Measurements from ENCODE around the gene ZYG11B. TPM values are rescaled to one million over a fixed set of nuclear protein-coding genes. Genes with fewer than 3 reads are reported as not detected.
"Not testable (repeated sequence)": the region's sequence is repeated elsewhere in the genome, so short reads cannot be mapped to it uniquely, and the experiment has no call there.

ZYG11B gene
- total RNA-seq, 4 donors from 2014 or later = 27.5 to 38.5 (median 33.0) TPM

DNA sequence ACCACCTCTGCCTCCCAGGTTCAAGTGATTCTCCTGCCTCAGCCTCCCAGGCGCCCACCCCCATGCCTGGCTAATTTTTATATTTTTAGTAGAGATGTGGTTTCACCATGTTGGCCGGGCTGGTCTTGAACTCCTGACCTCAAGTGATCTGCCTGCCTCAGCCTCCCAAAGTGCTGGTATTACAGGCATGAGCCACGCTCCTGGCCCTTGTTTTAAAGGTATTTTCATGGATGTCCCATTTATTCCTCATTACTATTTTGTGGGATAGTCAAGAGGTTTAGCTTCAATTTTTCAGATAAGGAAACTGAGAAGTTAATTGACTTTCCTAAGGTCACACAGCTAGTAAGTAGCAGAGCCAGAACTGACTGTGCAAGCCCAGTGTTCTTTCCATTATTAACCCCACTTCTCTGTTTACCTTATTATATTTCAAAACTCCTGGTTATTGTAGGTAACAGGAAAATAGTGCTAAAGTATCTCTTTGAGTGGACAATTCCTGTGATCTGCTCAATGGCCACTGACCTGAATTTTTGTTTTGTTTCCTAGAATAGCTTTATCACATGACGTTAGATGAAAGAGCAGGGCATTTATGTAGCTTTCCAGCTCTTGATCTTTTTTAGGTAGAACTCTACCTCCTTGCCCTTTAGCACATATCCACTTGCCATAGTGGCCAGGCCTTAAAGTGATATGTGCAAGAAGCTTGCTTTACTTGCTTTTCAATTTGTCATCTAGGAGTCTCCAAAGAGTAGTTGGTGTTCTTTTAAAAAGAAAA, 13.6 kb downstream of the ZYG11B start:
- no peaks in the 10 kb centered on the region for H3K36me3 ChIP-seq
- WGBS = 95% methylated on average over 4 of the region's 4 CpGs
- H3K9me3 ChIP-seq = no peaks in the 10 kb centered on the region
- no peaks in the 10 kb centered on the region for H3K4me1 ChIP-seq
- H3K27ac ChIP-seq = no peak overlapping the region
- H3K27me3 ChIP-seq = no peaks in the 10 kb centered on the region
- DNase-seq (ENCODE audit: low spot score in 2 of 2) = no peak
- TF ChIP-seq EP300 (IDR thresholded peaks at IDR 0.05) = no peak
- TF ChIP-seq, protein P1, sequence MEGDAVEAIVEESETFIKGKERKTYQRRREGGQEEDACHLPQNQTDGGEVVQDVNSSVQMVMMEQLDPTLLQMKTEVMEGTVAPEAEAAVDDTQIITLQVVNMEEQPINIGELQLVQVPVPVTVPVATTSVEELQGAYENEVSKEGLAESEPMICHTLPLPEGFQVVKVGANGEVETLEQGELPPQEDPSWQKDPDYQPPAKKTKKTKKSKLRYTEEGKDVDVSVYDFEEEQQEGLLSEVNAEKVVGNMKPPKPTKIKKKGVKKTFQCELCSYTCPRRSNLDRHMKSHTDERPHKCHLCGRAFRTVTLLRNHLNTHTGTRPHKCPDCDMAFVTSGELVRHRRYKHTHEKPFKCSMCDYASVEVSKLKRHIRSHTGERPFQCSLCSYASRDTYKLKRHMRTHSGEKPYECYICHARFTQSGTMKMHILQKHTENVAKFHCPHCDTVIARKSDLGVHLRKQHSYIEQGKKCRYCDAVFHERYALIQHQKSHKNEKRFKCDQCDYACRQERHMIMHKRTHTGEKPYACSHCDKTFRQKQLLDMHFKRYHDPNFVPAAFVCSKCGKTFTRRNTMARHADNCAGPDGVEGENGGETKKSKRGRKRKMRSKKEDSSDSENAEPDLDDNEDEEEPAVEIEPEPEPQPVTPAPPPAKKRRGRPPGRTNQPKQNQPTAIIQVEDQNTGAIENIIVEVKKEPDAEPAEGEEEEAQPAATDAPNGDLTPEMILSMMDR (IDR thresholded peaks at IDR 0.05) = no peak
- TF ChIP-seq POLR2A (IDR thresholded peaks at IDR 0.05) = no peak
- TF ChIP-seq POLR2AphosphoS5 (IDR thresholded peaks at IDR 0.05) = no peak
- H3K4me3 ChIP-seq = no peak overlapping the region

- Histone ChIP-seq H3K27me3 (no peaks in the 10 kb centered on the region), H3K4me1 (no peaks in the 10 kb centered on the region), H3K4me3 (no peak overlapping the region), H3K27ac (no peak overlapping the region), H3K36me3 (no peaks in the 10 kb centered on the region), H3K9me3 (no peaks in the 10 kb centered on the region)
- TF ChIP-seq, protein P1 (IDR thresholded peaks at IDR 0.05) = no peak
- TF ChIP-seq POLR2AphosphoS5 (IDR thresholded peaks at IDR 0.05) (no peak), EP300 (IDR thresholded peaks at IDR 0.05) (no peak), POLR2A (IDR thresholded peaks at IDR 0.05) (no peak)
- DNase-seq (ENCODE audit: low spot score in 2 of 2) = no peak
- WGBS = 66% methylated on average over 3 of the region's 3 CpGs
Observed at GRCh38 chr1:52741259-52741658, 15.0 kb downstream of the ZYG11B start.

GRCh38 chr1:52746189-52746588, 19.9 kb downstream of the ZYG11B start:
- no peaks in the 10 kb centered on the region for H3K9me3 ChIP-seq
- H3K4me1 ChIP-seq = no peaks in the 10 kb centered on the region
- H3K36me3 ChIP-seq = no peaks in the 10 kb centered on the region
- TF ChIP-seq, protein P1 (IDR thresholded peaks at IDR 0.05) = no peak
- TF ChIP-seq POLR2AphosphoS5 (IDR thresholded peaks at IDR 0.05) (no peak), EP300 (IDR thresholded peaks at IDR 0.05) (no peak), POLR2A (IDR thresholded peaks at IDR 0.05) (no peak)
- no peak for DNase-seq (ENCODE audit: low spot score in 2 of 2)
- no peak overlapping the region for H3K27ac ChIP-seq
- no peaks in the 10 kb centered on the region for H3K27me3 ChIP-seq
- WGBS = 90% methylated on average over 4 of the region's 4 CpGs
- H3K4me3 ChIP-seq = no peak overlapping the region

DNA sequence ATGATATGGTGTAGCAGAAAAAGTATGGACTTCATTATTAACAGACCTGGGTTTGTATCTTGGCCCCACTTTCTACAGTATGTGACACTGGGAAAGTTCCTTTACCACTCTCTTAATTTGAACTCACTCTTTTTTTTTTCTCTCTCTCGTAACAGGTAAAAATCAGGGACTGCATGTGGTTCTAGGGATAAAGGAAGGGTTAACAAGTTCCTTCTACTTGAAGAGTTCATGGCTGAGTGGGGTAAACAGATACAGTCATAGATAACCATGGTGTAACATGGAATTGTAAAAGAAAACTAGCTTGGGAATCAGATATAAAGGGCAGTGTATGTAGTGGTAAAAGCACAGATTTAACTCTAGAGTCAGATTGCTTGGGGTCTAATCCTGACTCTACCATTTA, 21.2 kb downstream of the ZYG11B start:
- H3K4me1 ChIP-seq = peaks cover 7% of the 10 kb centered on the region
- H3K27me3 ChIP-seq = no peaks in the 10 kb centered on the region
- no peak for DNase-seq (ENCODE audit: low spot score in 2 of 2)
- no peak overlapping the region for H3K27ac ChIP-seq
- no peak overlapping the region for H3K4me3 ChIP-seq
- no peaks in the 10 kb centered on the region for H3K9me3 ChIP-seq
- no peaks in the 10 kb centered on the region for H3K36me3 ChIP-seq
- TF ChIP-seq EP300 (IDR thresholded peaks at IDR 0.05) (no peak), POLR2AphosphoS5 (IDR thresholded peaks at IDR 0.05) (no peak), POLR2A (IDR thresholded peaks at IDR 0.05) (no peak)
- TF ChIP-seq, protein P1 (IDR thresholded peaks at IDR 0.05) = no peak
- 94% methylated on average over 1 of the region's 1 CpG for WGBS

DNA sequence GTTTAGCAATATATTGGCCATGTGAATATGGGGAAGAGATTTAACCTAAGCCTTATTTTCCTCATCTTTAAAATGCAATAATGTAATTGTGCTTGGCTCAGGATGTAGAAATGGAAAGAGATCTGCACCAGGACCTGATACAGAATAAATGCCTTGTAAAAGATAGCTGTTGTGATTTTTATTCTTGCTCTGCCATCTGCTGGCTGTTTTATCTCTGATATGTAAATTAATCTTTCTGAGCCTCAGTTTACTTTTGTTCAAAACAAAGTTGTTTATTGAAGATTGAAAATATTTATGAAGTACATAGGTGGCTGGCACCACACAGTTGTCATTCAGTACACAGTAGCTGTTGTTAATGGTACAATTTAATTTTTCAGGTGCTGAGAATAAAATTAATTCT, 21.9 kb downstream of the ZYG11B start:
- TF ChIP-seq POLR2AphosphoS5 (IDR thresholded peaks at IDR 0.05) (no peak), EP300 (IDR thresholded peaks at IDR 0.05) (no peak), POLR2A (IDR thresholded peaks at IDR 0.05) (no peak)
- TF ChIP-seq, protein P1 (IDR thresholded peaks at IDR 0.05) = no peak
- no peaks in the 10 kb centered on the region for H3K27me3 ChIP-seq
- H3K27ac ChIP-seq = no peak overlapping the region
- no peak for DNase-seq (ENCODE audit: low spot score in 2 of 2)
- no peak overlapping the region for H3K4me3 ChIP-seq
- H3K9me3 ChIP-seq = no peaks in the 10 kb centered on the region
- H3K4me1 ChIP-seq = peaks cover 7% of the 10 kb centered on the region
- H3K36me3 ChIP-seq = no peaks in the 10 kb centered on the region

DNA sequence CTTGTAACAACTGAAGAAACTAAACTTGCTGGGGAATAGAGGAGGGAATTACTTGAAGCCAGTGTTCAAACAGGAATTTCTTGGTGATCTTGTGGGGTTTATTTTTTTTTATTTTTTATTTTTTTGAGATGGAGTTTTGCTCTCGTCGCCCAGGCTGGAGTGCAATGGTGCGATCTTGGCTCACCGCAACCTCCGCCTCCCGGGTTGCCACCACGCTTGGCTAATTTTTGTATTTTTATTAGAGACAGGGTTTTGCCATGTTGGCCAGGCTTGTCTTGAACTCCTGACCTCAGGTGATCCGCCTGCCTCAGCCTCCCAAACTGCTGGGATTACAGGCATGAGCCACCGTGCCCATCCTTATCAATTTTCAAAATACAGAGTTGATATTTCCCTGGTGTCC, 23.2 kb downstream of the ZYG11B start:
- H3K9me3 ChIP-seq; H3K27ac ChIP-seq; DNase-seq (ENCODE audit: low spot score in 2 of 2); H3K27me3 ChIP-seq; H3K4me3 ChIP-seq; H3K4me1 ChIP-seq; H3K36me3 ChIP-seq: not testable (repeated sequence)
- WGBS = 92% methylated on average over 9 of the region's 9 CpGs

DNA sequence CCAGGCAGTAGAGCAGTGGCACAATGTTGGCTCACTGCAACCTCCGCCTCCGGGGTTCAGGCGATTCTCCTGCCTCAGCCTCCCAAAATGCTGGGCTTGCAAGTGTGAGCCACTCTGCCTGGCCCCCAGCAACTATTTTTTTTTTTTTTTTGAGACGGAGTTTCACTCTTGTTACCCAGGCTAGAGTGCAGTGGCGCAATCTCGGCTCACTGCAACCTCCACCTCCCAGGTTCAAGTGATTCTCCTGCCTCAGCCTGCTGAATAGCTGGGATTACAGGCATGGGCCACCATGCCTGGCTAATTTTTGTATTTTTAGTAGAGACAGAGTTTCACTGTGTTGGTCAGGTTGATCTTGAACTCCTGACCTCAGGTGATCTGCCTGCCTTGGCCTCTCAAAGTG, 23.9 kb downstream of the ZYG11B start:
- 92% methylated on average over 6 of the region's 6 CpGs for WGBS
- DNase-seq (ENCODE audit: low spot score in 2 of 2); H3K4me3 ChIP-seq; H3K36me3 ChIP-seq; H3K27ac ChIP-seq; H3K4me1 ChIP-seq; H3K9me3 ChIP-seq; H3K27me3 ChIP-seq: not testable (repeated sequence)

Data from suprapubic skin (tissue), 4 donors.